IPS-18c (cell line): Measurements from ENCODE around the gene DDX41.

ENCODE experiments used
- H3K4me3 ChIP-seq: 2 replicates; pipeline ENCODE4 v1.7.0; 2013; ENCODE audit warnings: low read depth, mild to moderate bottlenecking, low read length, moderate library complexity; ENCODE audit not compliant: insufficient read depth
- H3K9me3 ChIP-seq: one replicate; pipeline ENCODE4 v1.6.1; 2013; ENCODE audit warnings: mild to moderate bottlenecking, low read length, moderate library complexity; ENCODE audit not compliant: control insufficient read depth, insufficient read depth

The DDX41 gene

DNA sequence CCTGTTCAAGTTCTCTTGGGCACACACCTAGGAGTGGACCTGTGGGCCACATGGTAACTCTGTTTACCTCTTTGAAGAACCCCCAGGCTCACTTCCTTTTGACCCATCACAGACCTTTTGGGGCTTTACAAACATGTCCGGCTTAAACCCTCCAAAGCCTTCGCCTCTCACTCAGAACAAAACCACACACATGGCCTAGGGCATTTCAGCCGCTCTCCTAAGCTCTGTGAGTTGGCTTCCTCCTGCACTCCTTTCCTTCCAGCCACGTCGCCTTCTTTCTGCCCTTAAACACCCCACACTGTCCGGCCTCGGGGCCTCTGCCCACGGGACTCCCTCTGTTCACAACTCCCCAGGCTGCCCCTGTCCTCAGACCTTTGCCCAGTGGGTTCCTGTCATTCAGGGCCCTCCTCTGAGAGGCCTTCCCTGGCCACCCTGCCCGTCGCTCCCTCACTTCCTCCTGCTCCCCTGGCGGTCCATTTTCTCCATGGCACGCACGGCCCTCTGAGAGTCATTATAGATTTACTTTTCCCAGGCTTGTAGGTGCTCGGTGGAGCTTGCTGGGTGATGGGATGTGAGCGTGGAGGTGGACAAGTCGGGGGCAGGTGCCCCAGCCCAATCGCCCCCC lies 9.1 kb downstream of the DDX41 start:
- Histone ChIP-seq H3K9me3 (no peaks in the 10 kb centered on the region), H3K4me3 (no peak overlapping the region)

GRCh38 chr5:177507165-177507564 lies 9.6 kb downstream of the DDX41 start:
- Histone ChIP-seq H3K9me3 (no peaks in the 10 kb centered on the region), H3K4me3 (no peak overlapping the region)

DNA sequence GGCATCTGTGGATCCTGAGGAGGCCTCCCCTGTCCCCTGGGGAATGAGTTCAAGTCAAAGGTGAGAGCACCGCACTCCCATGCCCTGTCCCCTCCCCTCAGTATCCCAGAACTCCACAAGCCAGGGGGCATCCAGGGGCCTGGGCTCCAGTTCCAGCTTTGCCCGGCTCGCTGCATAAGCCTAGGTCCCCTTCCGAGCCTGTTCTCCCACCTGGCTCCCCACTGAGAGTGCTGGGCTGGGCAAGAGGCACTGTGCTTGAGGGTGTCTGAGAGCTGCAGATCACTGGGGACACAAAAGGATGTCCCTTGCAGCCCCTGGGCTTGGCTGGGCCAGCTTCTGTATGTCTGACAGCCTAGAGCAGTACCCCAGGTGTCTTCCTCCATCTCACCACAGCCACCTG lies 11.7 kb downstream of the DDX41 start:
- no peak overlapping the region for H3K4me3 ChIP-seq
- H3K9me3 ChIP-seq = no peaks in the 10 kb centered on the region

GRCh38 chr5:177504086-177505056 lies 12.4 kb downstream of the DDX41 start:
- Histone ChIP-seq H3K9me3 (no peaks in the 10 kb centered on the region), H3K4me3 (no peak overlapping the region)

- Histone ChIP-seq H3K4me3 (no peak overlapping the region), H3K9me3 (no peaks in the 10 kb centered on the region)
Measured at GRCh38 chr5:177503351-177504085, 13.2 kb downstream of the DDX41 start.

DNA sequence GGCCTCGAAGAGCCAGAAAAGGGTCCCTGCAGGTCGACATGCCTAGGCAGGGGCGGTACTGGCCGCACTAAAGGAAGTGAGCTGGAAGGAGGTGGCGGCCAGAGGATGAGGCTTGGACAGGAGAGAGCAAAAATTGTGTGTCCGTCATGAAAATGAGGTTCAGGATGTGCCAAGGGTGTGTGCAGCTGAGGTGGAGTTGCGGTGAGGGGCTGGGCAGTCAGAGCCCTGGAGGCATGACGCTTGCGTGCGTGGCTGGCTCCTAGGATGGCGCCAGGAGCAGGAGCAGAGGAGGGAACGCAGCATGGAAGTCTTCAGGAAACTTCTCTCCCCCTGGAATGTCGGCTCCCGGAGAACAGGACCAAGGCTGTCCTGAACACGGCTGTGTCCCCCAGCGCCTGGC lies 13.9 kb downstream of the DDX41 start:
- H3K9me3 ChIP-seq = no peaks in the 10 kb centered on the region
- no peak overlapping the region for H3K4me3 ChIP-seq

DNA sequence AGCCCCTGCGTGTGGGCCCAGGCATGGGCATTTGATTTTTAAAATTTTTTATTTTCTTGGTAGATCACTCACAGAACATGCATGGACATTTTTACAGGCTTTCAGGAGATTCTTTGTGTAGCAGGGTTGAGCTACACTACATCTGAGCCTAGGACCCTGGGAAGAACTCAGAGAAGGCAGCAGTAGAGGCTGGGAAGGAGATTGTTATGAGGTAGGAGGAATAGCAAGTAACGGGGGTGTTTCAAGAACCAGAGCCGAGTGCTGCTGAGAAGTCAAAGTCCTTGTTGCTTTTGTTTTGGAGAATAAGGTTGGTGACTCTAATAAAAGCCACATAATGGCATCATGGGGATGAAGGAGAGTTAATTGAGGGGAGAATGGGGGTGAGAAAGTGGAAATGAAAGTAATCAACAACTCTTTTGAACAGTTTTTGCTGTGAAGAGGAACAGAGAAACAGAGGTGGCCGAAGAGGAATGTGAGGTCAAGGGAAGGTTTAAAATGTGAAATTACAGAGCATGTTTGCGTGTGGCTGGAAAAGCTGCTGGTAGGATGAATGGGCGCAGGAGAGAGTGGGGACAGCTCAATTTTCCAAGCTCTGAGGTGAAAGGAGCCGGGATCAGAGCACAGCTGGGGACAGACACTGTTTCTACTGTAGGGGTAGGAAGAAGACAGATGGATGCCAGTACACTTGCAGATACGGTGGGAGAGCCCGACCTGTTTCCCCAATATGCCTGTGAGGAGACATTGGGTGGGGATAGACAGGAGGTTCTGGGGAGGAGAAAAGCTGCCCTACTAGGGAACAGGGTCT lies 14.7 kb downstream of the DDX41 start:
- Histone ChIP-seq H3K9me3 (no peaks in the 10 kb centered on the region), H3K4me3 (no peak overlapping the region)

GRCh38 chr5:177500685-177501522 lies 15.9 kb downstream of the DDX41 start:
- Histone ChIP-seq H3K4me3 (no peak overlapping the region), H3K9me3 (no peaks in the 10 kb centered on the region)

DNA sequence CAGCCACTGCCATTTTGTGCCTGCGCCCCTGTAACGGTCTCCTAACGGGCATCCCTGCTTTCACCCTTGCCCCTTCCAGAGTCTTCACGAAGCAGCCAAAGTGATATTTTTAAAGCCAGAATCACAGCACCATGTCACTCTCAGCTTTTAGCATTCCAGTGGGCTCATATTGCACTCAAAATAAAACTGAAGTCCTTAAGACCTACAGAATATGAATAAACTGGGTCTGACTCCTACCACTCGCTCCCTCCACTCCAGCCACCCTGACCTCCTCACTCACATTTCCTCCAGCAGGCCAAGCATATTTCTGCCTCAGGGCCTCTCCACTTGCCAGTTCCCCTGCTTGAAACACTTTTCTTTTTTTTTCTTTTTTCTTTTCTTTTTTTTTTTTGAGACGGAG lies 16.9 kb downstream of the DDX41 start:
- no peaks in the 10 kb centered on the region for H3K9me3 ChIP-seq

GRCh38 chr5:177498013-177498787 lies 18.6 kb downstream of the DDX41 start:
- H3K4me3 ChIP-seq = peak overlapping the region; percentile 57
- no peaks in the 10 kb centered on the region for H3K9me3 ChIP-seq

More for the DNA sequence above, 16.9 kb downstream of the DDX41 start:
- H3K4me3 ChIP-seq = no peak overlapping the region

- H3K9me3 ChIP-seq = no peaks in the 10 kb centered on the region
- peak within 1 kb of the TSS; percentile 84 for H3K4me3 ChIP-seq
Measured at GRCh38 chr5:177497292-177498012, 19.3 kb downstream of the DDX41 start, which contains the start of gene PDLIM7. Gene PDLIM7 (minus strand): TSS chr5:177497604. CDS start chr5:177496512, 1,092 bp downstream.

GRCh38 chr5:177496727-177497291 lies 20.0 kb downstream of the DDX41 start:
- H3K4me3 ChIP-seq = peak overlapping the region; percentile 84
- no peaks in the 10 kb centered on the region for H3K9me3 ChIP-seq

- Histone ChIP-seq H3K4me3 (peak overlapping the region; percentile 72), H3K9me3 (no peaks in the 10 kb centered on the region)
Measured at GRCh38 chr5:177496070-177496726, 20.6 kb downstream of the DDX41 start.
